Smooth muscle cell (in vitro differentiated cells): ENCODE data around the gene CDK10. TPM values are rescaled to one million over a fixed set of nuclear protein-coding genes. Genes with fewer than 3 reads are reported as not detected.
"Not testable (repeated sequence)": the region's sequence is repeated elsewhere in the genome, so short reads cannot be mapped to it uniquely, and the experiment has no call there.

ENCODE experiments used
- DNase-seq: peaks from one replicate; lab custom pipeline; 2025; ENCODE audit not compliant: unreplicated experiment; lab: John Stamatoyannopoulos, UW
- H2AFZ ChIP-seq: fragments of 200-600 bp; sonication (generic); 2 replicates; pipeline ENCODE4 v1.6.0; 2016; ENCODE audit warnings: antibody characterized with exemption, low read depth, mild to moderate bottlenecking
- H3F3A ChIP-seq: fragments of 200-600 bp; sonication (generic); 2 replicates; pipeline ENCODE4 v1.6.0; 2017; ENCODE audit warnings: antibody characterized with exemption, low read depth
- H3K27ac ChIP-seq: fragments of 200-600 bp; sonication (generic); 2 replicates; pipeline ENCODE4 v1.5.1; 2016; ENCODE audit warnings: low read depth, mild to moderate bottlenecking
- H3K27me3 ChIP-seq: fragments of 200-600 bp; sonication (generic); 2 replicates; pipeline ENCODE4 v1.6.1; 2016; ENCODE audit warnings: low read depth, mild to moderate bottlenecking
- H3K36me3 ChIP-seq: fragments of 200-600 bp; sonication (generic); 2 replicates; pipeline ENCODE4 v1.5.1; 2016; ENCODE audit warnings: low read depth
- H3K4me1 ChIP-seq: fragments of 200-600 bp; sonication (generic); 2 replicates; pipeline ENCODE4 v1.5.1; 2016; ENCODE audit warnings: low read depth
- H3K4me2 ChIP-seq: fragments of 200-600 bp; sonication (generic); 2 replicates; pipeline ENCODE4 v1.6.0; 2016; ENCODE audit warnings: mild to moderate bottlenecking
- H3K4me3 ChIP-seq: fragments of 200-600 bp; sonication (generic); 2 replicates; pipeline ENCODE4 v1.5.1; 2016; ENCODE audit warnings: mild to moderate bottlenecking
- H3K79me2 ChIP-seq: fragments of 200-600 bp; sonication (generic); 2 replicates; pipeline ENCODE4 v1.6.0; 2016; ENCODE audit warnings: low read depth, mild to moderate bottlenecking
- H3K9ac ChIP-seq: fragments of 200-600 bp; sonication (generic); 2 replicates; pipeline ENCODE4 v1.6.0; 2016; ENCODE audit warnings: low read depth
- H3K9me3 ChIP-seq: fragments of 200-600 bp; sonication (generic); replicated peaks from 2 replicates; pipeline ENCODE4 v1.5.1; 2016; ENCODE audit warnings: low read depth
- H4K20me1 ChIP-seq: fragments of 200-600 bp; sonication (generic); 2 replicates; pipeline ENCODE4 v1.6.0; 2016; ENCODE audit warnings: low read depth
- WGBS: methylation state at CpG from one replicate; pipeline ENCODE4 v1.1.7; 2016; ENCODE audit warnings: low lambda C conversion rate; 5-methylcytosine and 5-hydroxymethylcytosine counted together
- polyA plus RNA-seq: library from polyadenylated mRNA; unstranded; fragments of >200 nt; fragmentation: Nextera tagmentation; extraction: Ambion mirVana; gene quantifications from 2 replicates; pipeline ENCODE4 v1.2.1, GENCODE V29; 2016
- total RNA-seq: library from RNA; depleted of rRNA; stranded (reverse); fragments of >200 nt; gene quantifications from 2 replicates; pipeline ENCODE4 v1.2.3, GENCODE V29; 2014
- TF ChIP-seq, protein P1 (sequence below): fragments of 200-600 bp; sonication (generic); IDR thresholded peaks from 2 replicates; pipeline ENCODE4 v1.5.1; 2017; ENCODE audit warnings: borderline replicate concordance, mild to moderate bottlenecking, antibody characterized with exemption; ENCODE audit not compliant: insufficient read depth, poor library complexity, severe bottlenecking

The CDK10 gene
- total and polyA plus RNA-seq, 2 experiments from 2014 or later, result 24.4 to 77.0 TPM

DNA sequence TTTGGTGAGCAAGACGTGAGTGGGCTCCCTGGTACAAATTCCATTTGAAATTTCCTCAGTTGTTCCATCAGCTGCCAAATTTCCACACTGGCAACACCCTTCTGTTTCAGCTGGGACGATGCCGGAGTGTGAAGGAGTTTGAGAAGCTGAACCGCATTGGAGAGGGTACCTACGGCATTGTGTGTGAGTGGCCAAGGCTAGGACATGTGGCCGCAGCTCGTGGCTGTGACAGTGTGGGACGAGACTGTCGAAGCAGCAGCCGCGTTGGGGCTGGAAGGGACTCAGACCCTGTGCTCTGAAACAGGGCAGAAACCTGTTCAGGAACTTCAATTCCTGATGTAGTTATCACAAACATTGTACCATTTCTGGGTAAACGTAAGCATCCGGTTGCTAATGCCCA is 2.7 kb downstream of the CDK10 start:
- Histone ChIP-seq H3K4me3 (no peak overlapping the region), H3K36me3 (no peaks in the 10 kb centered on the region), H3F3A (no peaks in the 10 kb centered on the region), H3K27me3 (no peaks in the 10 kb centered on the region), H2AFZ (no peak overlapping the region), H3K4me1 (peaks cover 8% of the 10 kb centered on the region), H3K9me3 (no peaks in the 10 kb centered on the region), H3K79me2 (peaks cover 19% of the 10 kb centered on the region), H3K9ac (no peak overlapping the region), H3K27ac (no peak overlapping the region), H4K20me1 (no peaks in the 10 kb centered on the region), H3K4me2 (no peak overlapping the region)
- DNase-seq, result no peak
- WGBS, result 99% methylated on average over 13 of the region's 13 CpGs
- TF ChIP-seq, protein P1, sequence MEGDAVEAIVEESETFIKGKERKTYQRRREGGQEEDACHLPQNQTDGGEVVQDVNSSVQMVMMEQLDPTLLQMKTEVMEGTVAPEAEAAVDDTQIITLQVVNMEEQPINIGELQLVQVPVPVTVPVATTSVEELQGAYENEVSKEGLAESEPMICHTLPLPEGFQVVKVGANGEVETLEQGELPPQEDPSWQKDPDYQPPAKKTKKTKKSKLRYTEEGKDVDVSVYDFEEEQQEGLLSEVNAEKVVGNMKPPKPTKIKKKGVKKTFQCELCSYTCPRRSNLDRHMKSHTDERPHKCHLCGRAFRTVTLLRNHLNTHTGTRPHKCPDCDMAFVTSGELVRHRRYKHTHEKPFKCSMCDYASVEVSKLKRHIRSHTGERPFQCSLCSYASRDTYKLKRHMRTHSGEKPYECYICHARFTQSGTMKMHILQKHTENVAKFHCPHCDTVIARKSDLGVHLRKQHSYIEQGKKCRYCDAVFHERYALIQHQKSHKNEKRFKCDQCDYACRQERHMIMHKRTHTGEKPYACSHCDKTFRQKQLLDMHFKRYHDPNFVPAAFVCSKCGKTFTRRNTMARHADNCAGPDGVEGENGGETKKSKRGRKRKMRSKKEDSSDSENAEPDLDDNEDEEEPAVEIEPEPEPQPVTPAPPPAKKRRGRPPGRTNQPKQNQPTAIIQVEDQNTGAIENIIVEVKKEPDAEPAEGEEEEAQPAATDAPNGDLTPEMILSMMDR, result no peak

- not testable (repeated sequence) for H4K20me1 ChIP-seq, H3K27me3 ChIP-seq, H3K36me3 ChIP-seq, H3K9ac ChIP-seq, H3K4me3 ChIP-seq, H3K4me2 ChIP-seq, H3K27ac ChIP-seq, H3K9me3 ChIP-seq, H3F3A ChIP-seq, DNase-seq, H3K4me1 ChIP-seq, H2AFZ ChIP-seq
- 94% methylated on average over 4 of the region's 4 CpGs for WGBS
- peaks cover 19% of the 10 kb centered on the region for H3K79me2 ChIP-seq
Measured at GRCh38 chr16:89689621-89690020, 3.1 kb downstream of the CDK10 start.

- no peaks in the 10 kb centered on the region for H3F3A ChIP-seq
- WGBS, result 94% methylated on average over 16 of the region's 16 CpGs
Measured at GRCh38 chr16:89690392-89690901, 4.0 kb downstream of the CDK10 start.

DNA sequence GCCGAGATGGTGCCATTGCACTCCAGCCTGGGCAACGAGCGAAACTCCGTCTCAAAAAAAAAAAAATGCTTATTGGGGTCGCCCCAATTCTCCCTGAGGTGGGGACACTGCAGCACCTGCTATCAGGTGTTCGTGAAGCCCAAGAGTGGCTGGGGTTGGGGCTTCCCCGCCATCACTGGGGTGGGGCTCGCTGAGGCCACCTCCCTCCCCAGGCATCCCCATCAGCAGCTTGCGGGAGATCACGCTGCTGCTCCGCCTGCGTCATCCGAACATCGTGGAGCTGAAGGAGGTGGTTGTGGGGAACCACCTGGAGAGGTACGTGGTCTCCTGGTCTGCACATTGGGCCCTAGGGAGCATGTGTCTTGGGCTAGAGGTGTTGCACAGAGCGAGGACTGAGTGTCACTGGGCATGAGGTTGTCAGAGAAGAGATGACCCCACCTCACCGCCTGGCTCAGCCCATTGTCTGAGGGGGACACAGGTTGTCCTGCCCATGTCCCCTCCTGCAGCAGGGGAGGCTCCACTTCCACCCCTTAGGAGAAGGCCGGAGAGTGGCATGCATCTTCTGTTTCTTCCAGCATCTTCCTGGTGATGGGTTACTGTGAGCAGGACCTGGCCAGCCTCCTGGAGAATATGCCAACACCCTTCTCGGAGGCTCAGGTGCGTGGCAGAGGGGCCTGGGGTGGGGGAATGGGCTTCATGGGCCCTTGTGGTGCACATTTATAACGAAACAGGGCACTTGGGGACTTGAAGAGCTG is 4.9 kb downstream of the CDK10 start:
- H3K9me3 ChIP-seq, result no peaks in the 10 kb centered on the region
- peaks cover 8% of the 10 kb centered on the region for H3K4me1 ChIP-seq
- H3K9ac ChIP-seq, result no peak overlapping the region
- 98% methylated on average over 21 of the region's 21 CpGs for WGBS
- no peak for DNase-seq
- no peak overlapping the region for H3K4me2 ChIP-seq
- no peak overlapping the region for H2AFZ ChIP-seq
- H3F3A ChIP-seq, result no peaks in the 10 kb centered on the region
- H3K79me2 ChIP-seq, result peaks cover 19% of the 10 kb centered on the region
- no peaks in the 10 kb centered on the region for H4K20me1 ChIP-seq
- no peak overlapping the region for H3K4me3 ChIP-seq
- TF ChIP-seq, protein P1, result no peak
- H3K27me3 ChIP-seq, result no peaks in the 10 kb centered on the region
- no peak overlapping the region for H3K27ac ChIP-seq
- H3K36me3 ChIP-seq, result no peaks in the 10 kb centered on the region

More at GRCh38 chr16:89690392-89690901, 4.0 kb downstream of the CDK10 start:
- TF ChIP-seq, protein P1, result no peak
- H3K27ac ChIP-seq, result no peak overlapping the region
- H3K36me3 ChIP-seq, result no peaks in the 10 kb centered on the region
- H3K4me1 ChIP-seq, result peaks cover 8% of the 10 kb centered on the region
- no peaks in the 10 kb centered on the region for H3K9me3 ChIP-seq
- no peak overlapping the region for H3K4me2 ChIP-seq
- no peak for DNase-seq
- no peaks in the 10 kb centered on the region for H3K27me3 ChIP-seq
- no peak overlapping the region for H3K9ac ChIP-seq
- no peaks in the 10 kb centered on the region for H4K20me1 ChIP-seq
- no peak overlapping the region for H3K4me3 ChIP-seq
- H3K79me2 ChIP-seq, result peaks cover 19% of the 10 kb centered on the region
- no peak overlapping the region for H2AFZ ChIP-seq
